Right lobe of liver (tissue), 6 donors: ENCODE data around the gene NRIP1. TPM values are rescaled to one million over a fixed set of nuclear protein-coding genes. Genes with fewer than 3 reads are reported as not detected.

Experiments
- ATAC-seq, 4 donors: fragments of 200-7000 bp; cut with Tn5 transposase; one replicate each; pipeline ENCODE4 v1.9.1; 2020; ENCODE audit warnings: mild to moderate bottlenecking in 4 of 4, moderate library complexity in 4 of 4
- DNase-seq, 3 donors: peaks; one replicate each; pipeline ENCODE4 v3.0.0-alpha.2; 2020
- H3K27ac ChIP-seq, 3 donors: fragments of 200-600 bp; one replicate each; pipeline ENCODE4 v1.8.0; 2022
- H3K27me3 ChIP-seq, 2 donors: fragments of 200-600 bp; one replicate each; pipeline ENCODE4 v1.8.0; 2022
- H3K36me3 ChIP-seq, 4 donors: fragments of 200-600 bp; sonication (generic) in 1 of 4; one replicate each; pipeline versions ENCODE4 v1.5.1 to v1.8.0; 2017 to 2022; ENCODE audit warnings: control low read depth in 1 of 4
- H3K4me1 ChIP-seq, 4 donors: fragments of 200-600 bp; sonication (generic) in 1 of 4; one replicate each; pipeline versions ENCODE4 v1.5.1 to v1.8.0; 2017 to 2022; ENCODE audit warnings: control low read depth in 1 of 4
- H3K4me3 ChIP-seq, 3 donors: fragments of 200-600 bp; one replicate each; pipeline ENCODE4 v1.8.0; 2022
- H3K9me3 ChIP-seq, 4 donors: fragments of 200-600 bp; sonication (generic) in 1 of 4; one replicate each; pipeline versions ENCODE4 v1.5.1 to v1.8.0; 2017 to 2022; ENCODE audit warnings: control low read depth in 1 of 4
- CTCF ChIP-seq, 4 donors: fragments of 200-600 bp in 3 of 4; fragments of 450-650 bp in 1 of 4; IDR thresholded peaks; one replicate each; pipeline versions ENCODE4 v1.5.1 to v1.8.0; 2016 to 2022; ENCODE audit warnings: antibody characterized with exemption in 4 of 4, mild to moderate bottlenecking in 2 of 4
- POLR2A ChIP-seq: fragments of 450-650 bp; IDR thresholded peaks from one replicate; pipeline ENCODE4 v1.6.1; 2017; ENCODE audit warnings: antibody characterized with exemption, mild to moderate bottlenecking
- WGBS: methylation state at CpG from one replicate; pipeline ENCODE4 v1.1.6; 2018; ENCODE audit warnings: low coverage, low lambda C conversion rate; ENCODE audit not compliant: insufficient coverage; ENCODE audit errors: missing lambda C conversion rate; 5-methylcytosine and 5-hydroxymethylcytosine counted together
- intact Hi-C, 2 donors: fragments of 100-400 bp; cut with DNase I; formaldehyde crosslinking; loops; one replicate each; pipeline versions ENCODE4 v1.11.2 to v1.14.1; 2022
- total RNA-seq, 6 experiments: library from RNA; depleted of rRNA in 2 of 6; stranded (reverse); fragments of >200 nt in 2 of 6; fragmentation: NEBNext Ultra II Directional in 3 of 6; extraction: Animal tissue kit (Norgen Biotek cat#: 25700) in 3 of 6; gene quantifications; one replicate each; pipeline versions ENCODE4 v1.1.0 to v1.2.4, GENCODE V29; 2016 to 2023
- donor health status: DM: no; HTN: yes; CAD: no.
- donor health status: DM: no; HTN: no; CAD: no.
- donor health status: DM: no; HTN: no; CAD: no.
- donor health status: DM: no; HTN: yes; CAD: no.
- donor health status: DM: no; HTN: yes; CAD: no.

The NRIP1 gene
- total RNA-seq, 6 experiments from 2014 or later, result 15.4 to 34.0 (median 21.5) TPM

GRCh38 chr21:14968029-14968428, 96.8 kb downstream of the NRIP1 start:
- 94% methylated on average over 5 of the region's 5 CpGs for WGBS
- DNase-seq (no peak), ATAC-seq (no peak)
- TF ChIP-seq POLR2A, result no peak
- TF ChIP-seq CTCF (IDR thresholded peaks at IDR 0.05), result no peak
- Histone ChIP-seq H3K9me3 (no peaks in the 10 kb centered on the region), H3K4me1 (no peaks in the 10 kb centered on the region), H3K27me3 (no peaks in the 10 kb centered on the region), H3K36me3 (peaks cover 0 to 23% (median 7%) of the 10 kb centered on the region in 4 donors), H3K27ac (no peak overlapping the region), H3K4me3 (no peak overlapping the region)
- intact Hi-C loops, result no loop called here

GRCh38 chr21:14964621-14965020, 100.2 kb downstream of the NRIP1 start:
- TF ChIP-seq POLR2A (no peak), CTCF (IDR thresholded peaks at IDR 0.05) (no peak)
- Histone ChIP-seq H3K4me1 (no peaks in the 10 kb centered on the region), H3K4me3 (no peak overlapping the region), H3K27me3 (no peaks in the 10 kb centered on the region), H3K36me3 (peaks cover 0 to 23% (median 7%) of the 10 kb centered on the region in 4 donors), H3K27ac (no peak overlapping the region), H3K9me3 (no peaks in the 10 kb centered on the region)
- intact Hi-C loops, result no loop called here
- DNase-seq, result no peak
- ATAC-seq, result peak in 1 of 4 donors; percentile 28
- WGBS, result 80% methylated on average over 6 of the region's 6 CpGs

- WGBS, result 64% methylated on average over 3 of the region's 3 CpGs
- DNase-seq (no peak), ATAC-seq (no peak)
- H3K27ac ChIP-seq, result no peak overlapping the region
- no peaks in the 10 kb centered on the region for H3K27me3 ChIP-seq
- no peak for TF ChIP-seq CTCF (IDR thresholded peaks at IDR 0.05)
- no peak for TF ChIP-seq POLR2A
- H3K4me1 ChIP-seq, result no peaks in the 10 kb centered on the region
- no peak overlapping the region for H3K4me3 ChIP-seq
- H3K9me3 ChIP-seq, result no peaks in the 10 kb centered on the region
- intact Hi-C loops, result no loop called here
- H3K36me3 ChIP-seq, result peaks cover 0 to 13% (median 3%) of the 10 kb centered on the region in 4 donors
These were observed 102.6 kb downstream of the NRIP1 start for GRCh38 chr21:14962217-14962616.

GRCh38 chr21:14961502-14961901, 103.3 kb downstream of the NRIP1 start:
- WGBS, result 92% methylated on average over 3 of the region's 3 CpGs
- no peaks in the 10 kb centered on the region for H3K4me1 ChIP-seq
- ATAC-seq (no peak), DNase-seq (no peak)
- peaks cover 0 to 5% (median 0%) of the 10 kb centered on the region in 4 donors for H3K36me3 ChIP-seq
- TF ChIP-seq POLR2A (no peak), CTCF (IDR thresholded peaks at IDR 0.05) (no peak)
- intact Hi-C loops, result no loop called here
- no peak overlapping the region for H3K27ac ChIP-seq
- no peak overlapping the region for H3K4me3 ChIP-seq
- H3K27me3 ChIP-seq, result no peaks in the 10 kb centered on the region
- no peaks in the 10 kb centered on the region for H3K9me3 ChIP-seq

GRCh38 chr21:14959343-14959742, 105.5 kb downstream of the NRIP1 start:
- TF ChIP-seq CTCF (IDR thresholded peaks at IDR 0.05) (no peak), POLR2A (no peak)
- Histone ChIP-seq H3K4me1 (no peaks in the 10 kb centered on the region), H3K27me3 (no peaks in the 10 kb centered on the region), H3K27ac (no peak overlapping the region), H3K36me3 (no peaks in the 10 kb centered on the region), H3K4me3 (no peak overlapping the region), H3K9me3 (no peaks in the 10 kb centered on the region)
- DNase-seq (no peak), ATAC-seq (no peak)
- 77% methylated on average over 3 of the region's 3 CpGs for WGBS
- intact Hi-C loops, result no loop called here
